ENCODE measurements around the gene RASAL3.

GRCh38 chr19:15424692-15425272, 39.6 kb downstream of the RASAL3 start:
- no peak for TF ChIP-seq CTCF (IDR thresholded peaks at IDR 0.05)
- TF ChIP-seq POLR2A (IDR thresholded peaks at IDR 0.05), result no peak
